Retinal pigment epithelial cell (primary cell): ENCODE measurements around the gene ZDHHC8.
"Not testable (repeated sequence)": the region's sequence is repeated elsewhere in the genome, so short reads cannot be mapped to it uniquely, and the experiment has no call there.

Experiments
- DNase-seq: peaks from one replicate; pipeline ENCODE4 v3.0.0-alpha.2; 2010; ENCODE audit warnings: low read depth
- H3K4me3 ChIP-seq: 2 replicates; pipeline ENCODE4 v1.5.1; 2011; ENCODE audit warnings: mild to moderate bottlenecking, low read length, control low read depth, moderate library complexity
- TF ChIP-seq, protein P1 (sequence below): conservative IDR thresholded peaks from 2 replicates; pipeline ENCODE4 v1.5.1; 2011; ENCODE audit warnings: low read depth, low read length, control low read depth, inconsistent platforms

ZDHHC8 gene

DNA sequence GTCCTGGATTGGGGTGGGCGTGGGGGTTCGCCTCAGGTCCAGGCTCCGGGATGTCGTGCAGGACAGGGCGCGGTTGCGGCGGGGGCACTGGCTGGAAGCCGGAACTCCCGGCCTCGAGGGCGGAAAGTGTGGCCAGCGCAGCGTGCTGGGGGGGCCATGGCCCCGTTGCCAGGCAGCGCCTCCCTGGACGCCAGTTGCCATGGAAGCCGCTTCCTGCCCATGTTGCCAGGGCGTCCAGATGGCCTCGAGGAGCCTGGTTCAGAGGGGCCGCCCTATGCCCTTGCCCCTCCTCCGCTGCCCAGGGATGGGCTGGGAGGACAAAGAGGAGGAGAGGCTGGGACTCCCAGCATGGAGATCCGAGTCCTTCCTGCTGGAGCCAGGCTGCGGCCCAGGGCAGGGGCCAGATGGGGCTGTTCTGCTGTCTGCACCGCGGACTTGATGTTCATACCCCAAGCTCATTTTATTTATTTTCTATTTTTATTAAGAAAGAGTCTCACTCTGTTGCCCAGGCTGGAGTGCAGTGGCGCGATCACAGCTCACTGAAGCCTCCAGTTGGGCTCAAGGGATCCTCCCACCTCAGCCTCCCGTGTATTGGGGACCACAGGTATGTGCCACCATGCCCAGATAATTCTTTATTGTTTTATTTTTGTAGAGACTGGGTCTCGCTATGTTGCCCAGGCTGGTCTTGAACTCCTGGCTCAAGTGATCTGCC lies 23.9 kb downstream of the ZDHHC8 start:
- TF ChIP-seq, protein P1, sequence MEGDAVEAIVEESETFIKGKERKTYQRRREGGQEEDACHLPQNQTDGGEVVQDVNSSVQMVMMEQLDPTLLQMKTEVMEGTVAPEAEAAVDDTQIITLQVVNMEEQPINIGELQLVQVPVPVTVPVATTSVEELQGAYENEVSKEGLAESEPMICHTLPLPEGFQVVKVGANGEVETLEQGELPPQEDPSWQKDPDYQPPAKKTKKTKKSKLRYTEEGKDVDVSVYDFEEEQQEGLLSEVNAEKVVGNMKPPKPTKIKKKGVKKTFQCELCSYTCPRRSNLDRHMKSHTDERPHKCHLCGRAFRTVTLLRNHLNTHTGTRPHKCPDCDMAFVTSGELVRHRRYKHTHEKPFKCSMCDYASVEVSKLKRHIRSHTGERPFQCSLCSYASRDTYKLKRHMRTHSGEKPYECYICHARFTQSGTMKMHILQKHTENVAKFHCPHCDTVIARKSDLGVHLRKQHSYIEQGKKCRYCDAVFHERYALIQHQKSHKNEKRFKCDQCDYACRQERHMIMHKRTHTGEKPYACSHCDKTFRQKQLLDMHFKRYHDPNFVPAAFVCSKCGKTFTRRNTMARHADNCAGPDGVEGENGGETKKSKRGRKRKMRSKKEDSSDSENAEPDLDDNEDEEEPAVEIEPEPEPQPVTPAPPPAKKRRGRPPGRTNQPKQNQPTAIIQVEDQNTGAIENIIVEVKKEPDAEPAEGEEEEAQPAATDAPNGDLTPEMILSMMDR = no peak
- no peak overlapping the region for H3K4me3 ChIP-seq
- DNase-seq = no peak

DNA sequence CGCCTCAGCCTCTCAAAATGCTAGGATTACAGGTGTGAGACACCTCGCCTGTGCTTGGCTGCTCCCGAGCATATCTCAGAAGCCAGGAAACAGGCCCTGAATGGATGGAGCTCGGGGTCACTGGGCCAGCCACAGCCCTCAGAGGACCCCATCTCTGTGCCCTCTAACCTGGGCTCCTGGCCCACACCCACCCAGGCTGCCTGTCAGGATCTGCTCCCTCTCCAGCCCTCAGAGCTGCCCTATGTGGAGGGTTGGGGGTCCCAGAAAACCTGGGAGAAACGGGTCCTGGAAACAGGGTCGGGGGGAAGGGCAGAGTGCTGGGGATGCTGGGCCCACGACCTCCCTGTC lies 24.4 kb downstream of the ZDHHC8 start:
- DNase-seq = no peak
- TF ChIP-seq, protein P1 = no peak
- no peak overlapping the region for H3K4me3 ChIP-seq

DNA sequence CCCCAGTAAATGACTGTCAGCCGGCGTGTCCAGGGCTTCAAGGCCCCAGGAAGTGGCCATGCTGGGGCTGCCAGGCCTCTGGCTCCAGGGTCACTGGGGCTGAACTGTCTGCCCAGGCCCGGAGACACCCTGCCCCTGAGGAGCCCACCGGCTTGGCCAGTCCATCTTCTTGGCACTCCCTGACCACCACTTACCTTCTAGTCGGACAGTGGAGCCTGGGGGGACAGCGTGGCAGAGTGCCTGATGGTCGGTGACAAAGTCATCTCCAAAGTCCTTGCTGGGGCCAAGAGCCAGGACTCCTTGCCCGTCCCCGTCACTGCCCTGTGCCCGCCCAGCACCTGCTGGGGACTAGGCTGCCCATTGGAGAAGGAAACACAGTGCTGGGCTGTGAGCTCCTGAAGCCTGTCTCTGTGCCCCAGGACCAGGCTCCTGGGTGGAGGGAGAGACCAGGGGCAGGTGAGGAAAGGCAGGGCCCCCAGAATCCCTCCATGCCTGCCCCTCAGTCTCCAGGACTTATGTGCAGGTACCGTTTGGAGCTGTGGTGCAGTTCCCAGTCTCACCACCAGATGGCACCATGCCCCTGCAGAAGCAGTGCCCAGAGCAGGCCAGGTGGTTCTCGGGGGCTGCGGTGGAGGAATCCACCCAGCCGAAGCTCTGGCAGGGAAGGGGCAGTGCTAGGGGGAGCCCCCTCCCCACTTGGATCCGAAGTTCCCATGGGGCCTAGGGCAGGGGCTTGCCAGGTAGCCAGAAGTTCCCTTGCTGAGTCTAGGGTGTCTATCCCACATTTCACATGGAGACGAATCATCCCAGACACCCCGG lies 25.2 kb downstream of the ZDHHC8 start:
- DNase-seq = peak; percentile 18
- TF ChIP-seq, protein P1 = peak; percentile 96
- H3K4me3 ChIP-seq = no peak overlapping the region

DNA sequence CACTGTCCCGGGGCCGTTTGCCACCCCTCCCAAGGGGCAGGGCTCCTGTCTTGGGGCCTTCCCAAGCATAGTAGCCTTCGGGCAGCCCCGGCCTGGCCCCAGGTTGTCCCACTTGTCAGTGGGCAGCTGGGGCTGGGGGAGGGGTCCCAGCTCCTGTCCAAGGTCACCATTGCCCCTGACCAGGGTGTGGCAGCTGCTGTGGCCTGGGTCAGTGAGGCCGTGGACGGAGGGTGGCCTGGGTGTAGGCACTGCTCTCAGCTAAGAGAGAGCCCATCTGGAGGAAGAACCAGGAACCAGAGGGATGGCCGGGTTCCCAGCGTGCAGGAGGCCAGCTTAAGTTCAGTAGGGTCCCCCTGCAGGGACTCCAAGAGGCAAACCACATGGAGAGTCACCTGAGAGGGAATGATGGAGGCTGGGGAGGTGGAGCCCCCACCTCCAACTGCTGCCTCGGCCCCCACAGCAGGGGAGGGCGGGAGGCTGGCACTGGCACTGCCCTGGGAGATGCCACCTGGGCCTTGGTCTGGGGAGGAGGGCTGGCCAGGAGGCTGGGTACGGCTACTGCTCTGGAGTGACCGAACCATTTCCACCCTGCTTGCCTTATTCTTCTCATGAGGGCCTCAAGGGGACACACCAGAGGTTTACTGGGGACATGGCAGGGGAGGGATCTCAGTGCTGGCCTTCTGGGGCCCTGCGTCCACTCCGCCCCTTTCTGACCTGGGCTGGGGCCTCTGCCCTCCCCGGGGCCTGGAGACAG lies 26.0 kb downstream of the ZDHHC8 start:
- TF ChIP-seq, protein P1 = no peak

DNA sequence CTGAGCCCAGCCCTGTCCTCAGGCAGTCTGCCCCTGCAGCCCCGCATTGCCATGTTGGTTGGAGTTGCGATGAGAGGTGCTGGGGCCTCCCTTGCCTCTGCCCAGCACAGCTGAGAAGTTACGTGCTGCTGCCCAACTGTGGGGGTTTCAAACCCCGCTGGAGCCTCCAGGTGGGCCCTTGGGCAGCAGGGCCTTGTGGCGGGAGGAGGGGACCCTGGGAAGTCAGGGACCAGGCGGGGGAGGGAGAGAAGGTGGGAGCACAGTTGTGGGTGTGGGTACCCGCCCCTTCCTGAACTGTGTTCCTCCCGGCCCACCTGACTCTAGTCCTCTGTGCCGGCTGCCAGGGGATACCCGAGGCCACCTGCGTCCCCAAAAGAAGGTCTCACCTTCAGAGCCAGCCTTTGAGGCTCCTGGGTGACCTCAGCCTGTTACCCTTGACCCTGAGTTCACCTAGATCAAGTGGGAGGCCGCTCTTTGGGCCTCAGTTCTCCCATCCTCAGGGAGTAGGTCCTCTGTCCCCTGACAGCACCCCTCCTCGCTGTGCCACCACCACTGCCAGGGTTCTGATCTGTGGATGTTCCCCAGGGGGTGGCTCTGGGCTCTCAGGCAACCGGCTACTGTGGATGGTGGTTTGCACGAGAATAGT lies 26.9 kb downstream of the ZDHHC8 start:
- TF ChIP-seq, protein P1 = no peak
- H3K4me3 ChIP-seq = no peak overlapping the region
- DNase-seq = no peak

More for the DNA sequence above, 26.0 kb downstream of the ZDHHC8 start:
- no peak overlapping the region for H3K4me3 ChIP-seq
- DNase-seq = no peak

DNA sequence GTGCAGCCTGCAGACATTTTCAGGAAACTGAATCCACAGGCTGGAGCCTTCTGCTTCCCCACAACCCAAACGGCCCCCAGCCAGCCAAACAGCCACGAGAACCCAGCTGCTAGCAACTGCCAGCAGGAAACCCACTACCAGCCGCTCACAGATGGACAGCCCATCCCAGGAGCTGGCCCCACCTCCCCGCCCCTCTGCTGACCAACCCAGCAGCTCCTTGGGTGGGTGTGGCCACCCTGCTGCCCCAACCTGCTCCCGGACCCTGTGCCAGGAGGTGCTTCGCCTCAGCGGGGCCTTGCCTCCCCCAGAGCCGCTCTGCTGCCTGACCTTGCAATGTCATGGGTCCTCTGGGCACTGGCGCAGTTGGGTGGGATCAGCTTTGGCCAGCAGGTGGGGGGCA lies 27.5 kb downstream of the ZDHHC8 start:
- TF ChIP-seq, protein P1 = no peak
- DNase-seq = no peak
- no peak overlapping the region for H3K4me3 ChIP-seq

DNA sequence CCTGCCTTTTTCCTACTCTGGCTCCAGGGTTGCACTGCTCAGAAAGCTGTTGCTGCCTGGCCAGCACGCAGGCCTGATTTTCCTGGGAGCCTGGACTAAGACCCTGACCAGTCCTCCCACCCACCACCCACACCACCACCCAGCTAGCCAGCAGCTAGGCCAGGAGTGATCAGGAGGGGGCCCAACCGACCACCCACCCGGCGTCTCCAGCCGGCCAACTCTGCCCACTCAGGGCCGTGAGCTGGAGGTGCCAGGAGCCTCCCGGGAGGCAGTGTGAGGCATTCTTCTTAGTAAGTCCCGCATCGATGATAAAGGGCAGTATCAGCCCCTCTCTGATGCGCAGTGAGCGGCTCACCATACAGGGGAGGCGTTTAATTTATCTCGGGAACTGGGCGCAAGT lies 27.9 kb downstream of the ZDHHC8 start:
- DNase-seq, H3K4me3 ChIP-seq: not testable (repeated sequence)
